ENCODE measurements around the gene IPO8. TPM values are rescaled to one million over a fixed set of nuclear protein-coding genes. Genes with fewer than 3 reads are reported as not detected.
"Not testable (repeated sequence)": the region's sequence is repeated elsewhere in the genome, so short reads cannot be mapped to it uniquely, and the experiment has no call there.

Gene IPO8
- total RNA-seq, 2 donors from 2014 or later, result 39.4 to 80.0 TPM

GRCh38 chr12:30626847-30627246 is 68.8 kb downstream of the IPO8 start:
- no peak overlapping the region for H3K27ac Mint-ChIP-seq
- TF ChIP-seq CTCF (conservative IDR thresholded peaks at IDR 0.05), result no peak

GRCh38 chr12:30624009-30624408 is 71.7 kb downstream of the IPO8 start:
- Histone ChIP-seq H3K9ac (ENCODE audit: extremely low read depth, low read length, poor library complexity, severe bottlenecking) (no peak overlapping the region), H3K27me3 (ENCODE audit: control insufficient read depth, insufficient read depth, low read length, poor library complexity, severe bottlenecking) (no peaks in the 10 kb centered on the region), H3K9me3 (ENCODE audit: control insufficient read depth, low read length) (no peaks in the 10 kb centered on the region), H3K4me3 (ENCODE audit: low read length) (no peak overlapping the region), H3K36me3 (ENCODE audit: control insufficient read depth, insufficient read depth, low read length) (no peaks in the 10 kb centered on the region), H3K27ac (ENCODE audit: low read depth, low read length) (no peak overlapping the region), H3K4me1 (ENCODE audit: control insufficient read depth, insufficient read depth, low read length) (no peaks in the 10 kb centered on the region)
- DNase-seq, result no peak
- Mint-ChIP-seq H3K27me3 (ENCODE audit: insufficient read depth) (no peaks in the 10 kb centered on the region), H3K4me3 (no peak overlapping the region), H3K4me1 (peaks cover 2% of the 10 kb centered on the region), H3K27ac (no peak overlapping the region), H3K36me3 (ENCODE audit: low read depth) (peaks cover 6% of the 10 kb centered on the region), H3K9me3 (no peaks in the 10 kb centered on the region)
- peak; percentile 61 for TF ChIP-seq CTCF (conservative IDR thresholded peaks at IDR 0.05)
- WGBS, 2 experiments (ENCODE audit: insufficient coverage in 1 of 2, insufficient read length in 1 of 2), result 88 to 93% methylated on average over 6 of the region's 6 CpGs

More at GRCh38 chr12:30626847-30627246, 68.8 kb downstream of the IPO8 start:
- Histone ChIP-seq H3K9ac (ENCODE audit: extremely low read depth, low read length, poor library complexity, severe bottlenecking) (no peak overlapping the region), H3K9me3 (ENCODE audit: control insufficient read depth, low read length) (no peaks in the 10 kb centered on the region), H3K27me3 (ENCODE audit: control insufficient read depth, insufficient read depth, low read length, poor library complexity, severe bottlenecking) (no peaks in the 10 kb centered on the region), H3K27ac (ENCODE audit: low read depth, low read length) (no peak overlapping the region), H3K4me3 (ENCODE audit: low read length) (no peak overlapping the region), H3K36me3 (ENCODE audit: control insufficient read depth, insufficient read depth, low read length) (peaks cover 14% of the 10 kb centered on the region), H3K4me1 (ENCODE audit: control insufficient read depth, insufficient read depth, low read length) (no peaks in the 10 kb centered on the region)
- Mint-ChIP-seq H3K9me3 (no peaks in the 10 kb centered on the region), H3K4me1 (peaks cover 2% of the 10 kb centered on the region), H3K4me3 (no peak overlapping the region), H3K36me3 (ENCODE audit: low read depth) (peaks cover 25% of the 10 kb centered on the region), H3K27me3 (ENCODE audit: insufficient read depth) (no peaks in the 10 kb centered on the region)
- 95 to 98% methylated on average over 2 to 3 of the region's 3 CpGs for WGBS, 2 experiments (ENCODE audit: insufficient coverage in 1 of 2, insufficient read length in 1 of 2)
- no peak for DNase-seq

- TF ChIP-seq CTCF (conservative IDR thresholded peaks at IDR 0.05), result no peak
- Mint-ChIP-seq H3K4me1 (peaks cover 2% of the 10 kb centered on the region), H3K4me3 (no peak overlapping the region), H3K27ac (no peak overlapping the region), H3K36me3 (ENCODE audit: low read depth) (no peaks in the 10 kb centered on the region), H3K27me3 (ENCODE audit: insufficient read depth) (no peaks in the 10 kb centered on the region), H3K9me3 (no peaks in the 10 kb centered on the region)
- H3K9me3 ChIP-seq (ENCODE audit: control insufficient read depth, low read length), result no peaks in the 10 kb centered on the region
- H3K4me3 ChIP-seq (ENCODE audit: low read length), result no peak overlapping the region
- 100% methylated on average over 1 of the region's 1 CpG; no CpG with 5 or more reads in 1 of the 2 experiments for WGBS, 2 experiments (ENCODE audit: insufficient coverage in 1 of 2, insufficient read length in 1 of 2)
- no peaks in the 10 kb centered on the region for H3K27me3 ChIP-seq (ENCODE audit: control insufficient read depth, insufficient read depth, low read length, poor library complexity, severe bottlenecking)
- no peak for DNase-seq
- H3K9ac ChIP-seq (ENCODE audit: extremely low read depth, low read length, poor library complexity, severe bottlenecking), result no peak overlapping the region
- no peaks in the 10 kb centered on the region for H3K4me1 ChIP-seq (ENCODE audit: control insufficient read depth, insufficient read depth, low read length)
- no peak overlapping the region for H3K27ac ChIP-seq (ENCODE audit: low read depth, low read length)
- no peaks in the 10 kb centered on the region for H3K36me3 ChIP-seq (ENCODE audit: control insufficient read depth, insufficient read depth, low read length)
Measured at GRCh38 chr12:30622509-30622908, 73.2 kb downstream of the IPO8 start.

GRCh38 chr12:30621663-30622241 is 73.9 kb downstream of the IPO8 start:
- not testable (repeated sequence) for H3K36me3 Mint-ChIP-seq (ENCODE audit: low read depth); DNase-seq; H3K4me3 Mint-ChIP-seq; H3K4me1 Mint-ChIP-seq; H3K4me3 ChIP-seq (ENCODE audit: low read length); H3K27me3 ChIP-seq (ENCODE audit: control insufficient read depth, insufficient read depth, low read length, poor library complexity, severe bottlenecking); H3K9me3 Mint-ChIP-seq; H3K27ac ChIP-seq (ENCODE audit: low read depth, low read length); H3K27ac Mint-ChIP-seq; H3K9ac ChIP-seq (ENCODE audit: extremely low read depth, low read length, poor library complexity, severe bottlenecking); H3K4me1 ChIP-seq (ENCODE audit: control insufficient read depth, insufficient read depth, low read length); H3K9me3 ChIP-seq (ENCODE audit: control insufficient read depth, low read length); H3K36me3 ChIP-seq (ENCODE audit: control insufficient read depth, insufficient read depth, low read length); H3K27me3 Mint-ChIP-seq (ENCODE audit: insufficient read depth)
- WGBS, 2 experiments (ENCODE audit: insufficient coverage in 1 of 2, insufficient read length in 1 of 2), result 89 to 91% methylated on average over 3 to 4 of the region's 4 CpGs

All from endodermal cell (in vitro differentiated cells).